NCI-H82 treated with DMSO at 0.1 percent for 48 hours (cell line): ENCODE results near the gene CDH4.

ENCODE experiments used
- DNase-seq: peaks from one replicate; lab custom pipeline; 2025; ENCODE audit not compliant: unreplicated experiment; lab: John Stamatoyannopoulos, UW

Gene CDH4

GRCh38 chr20:61482056-61482887, 230.2 kb downstream of the CDH4 start:
- DNase-seq = no peak

GRCh38 chr20:61482901-61483300, 230.8 kb downstream of the CDH4 start:
- DNase-seq = no peak

GRCh38 chr20:61483336-61484067, 231.4 kb downstream of the CDH4 start:
- DNase-seq = no peak

- no peak for DNase-seq
Observed at GRCh38 chr20:61486198-61486597, 234.1 kb downstream of the CDH4 start.

GRCh38 chr20:61487346-61487996, 235.4 kb downstream of the CDH4 start:
- no peak for DNase-seq

- no peak for DNase-seq
Observed at GRCh38 chr20:61487997-61488371, 235.9 kb downstream of the CDH4 start.

- no peak for DNase-seq
Observed at GRCh38 chr20:61490721-61491120, 238.7 kb downstream of the CDH4 start.

- DNase-seq = no peak
Observed at GRCh38 chr20:61492065-61492464, 240.0 kb downstream of the CDH4 start.

- DNase-seq = no peak
Observed at GRCh38 chr20:61493798-61494305, 241.8 kb downstream of the CDH4 start.

GRCh38 chr20:61494763-61495575, 242.9 kb downstream of the CDH4 start:
- DNase-seq = no peak

GRCh38 chr20:61497029-61497627, 245.1 kb downstream of the CDH4 start:
- no peak for DNase-seq

- no peak for DNase-seq
Observed at GRCh38 chr20:61499859-61500554, 247.9 kb downstream of the CDH4 start.

GRCh38 chr20:61500791-61501321, 248.8 kb downstream of the CDH4 start:
- DNase-seq = no peak

GRCh38 chr20:61502433-61502832, 250.4 kb downstream of the CDH4 start:
- DNase-seq = no peak

GRCh38 chr20:61503106-61503505, 251.0 kb downstream of the CDH4 start:
- no peak for DNase-seq

GRCh38 chr20:61505508-61505907, 253.4 kb downstream of the CDH4 start:
- DNase-seq = no peak

GRCh38 chr20:61507778-61508177, 255.7 kb downstream of the CDH4 start:
- DNase-seq = no peak

- no peak for DNase-seq
Observed at GRCh38 chr20:61508301-61509096, 256.4 kb downstream of the CDH4 start.
